Activated CD8-positive, alpha-beta memory T cell treated with anti-CD3 and anti-CD28 coated beads for 1 hour (primary cell): Measurements from ENCODE around the gene ARMC8.

Experiments
- DNase-seq, 2 donors: peaks; one replicate each; pipeline ENCODE4 v3.0.0-alpha.2; 2020; ENCODE audit warnings: low read depth in 1 of 2; ENCODE audit errors: extremely low read depth in 1 of 2

Gene ARMC8

DNA sequence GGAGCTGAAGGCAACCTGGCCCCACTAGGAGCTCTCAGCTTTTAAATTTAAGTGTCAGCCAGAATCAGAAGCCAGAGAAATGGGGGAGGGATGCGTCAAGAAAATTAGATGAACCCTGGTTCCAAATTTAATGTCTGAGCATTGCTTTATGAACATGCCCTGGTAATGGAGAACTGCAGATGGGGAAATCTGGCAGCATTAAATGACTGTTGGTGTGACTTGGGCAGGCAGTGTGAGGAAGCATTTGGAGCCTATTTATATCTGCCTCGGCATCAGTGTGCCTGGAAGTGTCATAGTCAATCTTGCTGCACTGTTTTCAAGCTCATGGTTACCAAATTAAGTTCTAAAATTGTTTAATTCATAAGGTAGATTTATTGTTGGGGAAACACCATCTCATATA is 113.5 kb downstream of the ARMC8 start:
- no peak for DNase-seq

GRCh38 chr3:138303474-138303873 is 116.4 kb downstream of the ARMC8 start:
- no peak for DNase-seq

GRCh38 chr3:138307899-138308298 is 120.8 kb downstream of the ARMC8 start:
- no peak for DNase-seq

DNA sequence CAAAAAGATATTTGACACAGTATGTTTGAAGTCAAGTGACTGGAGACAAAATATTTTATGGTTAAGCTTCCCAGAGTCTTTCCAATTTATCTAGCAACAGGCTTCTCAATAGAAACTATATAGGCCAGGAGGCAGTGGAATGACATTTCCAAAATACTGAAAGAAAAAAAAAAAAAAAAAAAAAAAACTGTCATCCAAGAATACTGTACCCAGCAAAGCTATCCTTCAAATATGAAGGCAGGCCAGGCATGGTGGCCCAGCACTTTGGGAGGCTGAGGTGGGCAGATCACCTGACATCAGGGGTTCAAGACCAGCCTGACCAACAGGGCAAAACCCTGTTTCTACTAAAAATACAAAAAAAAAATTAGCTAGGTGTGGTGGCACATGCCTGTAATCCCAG is 121.7 kb downstream of the ARMC8 start:
- DNase-seq, result no peak

GRCh38 chr3:138310494-138310893 is 123.4 kb downstream of the ARMC8 start:
- DNase-seq, result no peak

GRCh38 chr3:138314751-138315150 is 127.7 kb downstream of the ARMC8 start:
- no peak for DNase-seq

- DNase-seq, result no peak
Observed at GRCh38 chr3:138317687-138318086, 130.6 kb downstream of the ARMC8 start.

GRCh38 chr3:138323971-138324370 is 136.9 kb downstream of the ARMC8 start:
- no peak for DNase-seq

- no peak for DNase-seq
Observed at GRCh38 chr3:138325990-138326389, 138.9 kb downstream of the ARMC8 start.

DNA sequence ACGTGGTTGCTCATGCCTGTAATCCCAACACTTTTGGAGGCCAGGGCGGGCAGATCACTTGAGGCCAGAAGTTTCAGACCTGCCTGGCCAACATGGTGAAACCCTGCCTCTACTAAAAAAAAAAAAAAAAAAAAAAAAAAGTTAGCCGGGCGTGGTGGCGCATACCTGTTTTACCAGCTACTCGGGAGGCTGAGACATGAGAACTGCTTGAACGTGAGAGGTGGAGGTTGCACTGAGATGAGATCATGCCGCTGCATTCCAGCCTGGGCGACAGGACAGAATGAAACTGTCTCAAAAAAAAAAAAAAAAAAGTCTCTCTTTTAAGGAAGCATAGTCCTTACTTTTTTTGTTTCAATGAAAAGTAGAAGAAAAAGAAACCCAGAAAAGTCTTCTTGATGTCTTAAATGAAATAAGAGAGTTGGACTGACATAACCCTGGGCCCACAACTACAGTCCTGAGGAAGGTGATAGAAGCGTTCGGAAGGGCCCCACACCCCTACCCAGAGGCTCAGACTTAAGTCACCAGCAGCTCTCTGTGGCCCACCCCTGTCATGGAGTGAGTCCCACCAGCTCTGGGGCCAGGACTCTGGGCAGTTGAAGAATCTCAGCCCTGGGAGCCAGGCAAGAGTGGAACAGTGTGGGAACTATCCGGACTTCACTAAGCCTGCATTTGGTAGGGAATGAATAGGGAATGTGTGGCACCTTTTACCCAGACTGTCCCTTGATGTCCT is 139.9 kb downstream of the ARMC8 start:
- no peak for DNase-seq

DNA sequence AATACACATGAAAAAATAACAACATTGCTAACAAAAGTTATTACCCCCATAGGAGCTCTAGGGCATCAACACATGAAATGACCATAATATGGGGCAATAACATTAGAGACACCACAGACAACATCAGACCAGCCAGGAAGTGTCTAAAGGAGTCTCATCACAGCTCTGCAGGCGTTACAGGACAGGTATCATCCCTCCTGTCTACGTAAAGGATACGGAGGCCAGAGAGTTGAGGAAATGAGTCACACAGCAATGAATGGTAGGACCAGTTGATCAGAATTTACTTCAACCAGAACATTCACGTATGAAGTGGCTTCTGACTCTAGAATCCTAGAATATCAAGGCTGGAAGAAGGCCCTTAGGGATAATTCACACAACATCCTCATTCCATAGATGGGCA is 140.7 kb downstream of the ARMC8 start:
- no peak for DNase-seq

DNA sequence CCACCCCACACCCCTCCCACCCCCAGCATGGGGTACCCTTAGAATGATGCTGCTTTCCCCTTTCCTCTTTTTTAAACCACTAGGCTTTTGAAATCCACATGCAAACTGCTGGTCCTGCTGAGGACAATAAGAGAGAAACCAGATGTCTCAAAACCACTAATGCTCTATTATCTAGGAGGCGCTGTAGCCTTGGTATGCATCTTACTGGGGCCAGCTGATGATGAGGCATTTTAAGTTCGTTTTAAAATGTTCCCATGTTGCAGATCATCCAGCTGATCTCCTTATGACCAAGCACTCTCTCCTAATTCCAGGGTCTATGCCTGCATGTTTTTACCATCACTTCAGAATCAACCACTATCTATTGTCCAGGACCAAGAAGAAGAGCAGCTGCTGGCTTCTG is 141.2 kb downstream of the ARMC8 start:
- no peak for DNase-seq

DNA sequence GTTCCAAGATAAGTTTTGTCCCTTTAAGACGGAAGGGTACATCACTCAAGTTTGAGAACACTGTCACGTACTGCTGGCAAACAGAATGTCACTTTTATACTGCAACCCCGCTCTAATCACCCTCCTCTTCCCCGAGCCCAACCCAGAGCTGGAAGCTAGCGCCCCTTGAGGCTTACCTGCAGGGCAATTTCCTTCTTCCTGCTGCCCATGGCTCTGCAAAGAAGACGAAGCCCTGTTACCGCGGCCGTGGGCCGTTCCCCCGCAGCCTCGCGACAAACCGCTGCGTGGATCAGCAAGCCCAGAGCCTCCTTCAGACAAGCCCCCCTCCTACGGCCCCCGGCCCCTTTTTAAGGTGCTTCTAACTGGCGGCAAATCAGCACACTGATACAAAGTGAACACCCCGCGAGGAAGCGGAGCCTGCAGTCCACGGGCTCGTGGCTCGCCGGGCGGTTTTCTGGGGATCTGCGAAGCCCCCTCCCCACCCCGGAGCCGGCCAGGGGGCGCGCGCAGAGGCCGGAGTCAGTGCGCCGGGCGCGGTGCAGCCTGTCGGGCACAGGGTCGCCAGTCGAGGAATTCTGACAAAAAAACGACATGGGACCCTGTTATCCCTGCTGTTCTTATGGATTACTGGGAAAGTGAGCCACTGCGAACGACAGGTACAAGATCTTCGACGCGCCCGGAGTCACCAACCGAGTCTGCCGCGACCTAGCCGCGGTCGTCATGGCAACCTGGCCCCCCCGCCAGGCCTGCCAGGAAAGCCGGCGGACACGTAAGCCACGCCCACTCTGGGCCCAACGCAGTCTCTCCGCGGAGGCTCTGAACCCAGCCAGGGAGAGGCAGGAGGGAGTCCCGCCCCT is 142.3 kb downstream of the ARMC8 start, which contains the start of gene NME9:
TSS of gene NME9 (minus strand) at position 725 of the 857 bp plus-strand sequence. CDS start at position 209, 516 bp downstream.
- peak; percentile 81 to 86 for DNase-seq

DNA sequence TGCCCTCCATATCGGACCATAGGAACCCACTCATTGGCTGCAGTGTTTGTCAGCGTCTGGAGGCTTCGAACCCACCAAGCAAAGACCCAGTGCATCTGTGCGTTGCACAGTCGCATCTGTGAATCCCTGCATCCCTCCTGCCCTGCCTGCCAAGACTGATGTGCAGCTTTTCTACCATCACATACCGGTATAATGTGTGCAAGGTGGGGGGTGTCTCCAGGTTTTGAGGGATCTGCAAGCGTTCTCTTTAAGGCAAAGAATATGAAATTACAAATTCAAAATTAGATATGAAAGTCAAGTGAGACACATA is 142.8 kb downstream of the ARMC8 start:
- no peak for DNase-seq

GRCh38 chr3:138331143-138331894 is 144.2 kb downstream of the ARMC8 start:
- DNase-seq, result no peak

DNA sequence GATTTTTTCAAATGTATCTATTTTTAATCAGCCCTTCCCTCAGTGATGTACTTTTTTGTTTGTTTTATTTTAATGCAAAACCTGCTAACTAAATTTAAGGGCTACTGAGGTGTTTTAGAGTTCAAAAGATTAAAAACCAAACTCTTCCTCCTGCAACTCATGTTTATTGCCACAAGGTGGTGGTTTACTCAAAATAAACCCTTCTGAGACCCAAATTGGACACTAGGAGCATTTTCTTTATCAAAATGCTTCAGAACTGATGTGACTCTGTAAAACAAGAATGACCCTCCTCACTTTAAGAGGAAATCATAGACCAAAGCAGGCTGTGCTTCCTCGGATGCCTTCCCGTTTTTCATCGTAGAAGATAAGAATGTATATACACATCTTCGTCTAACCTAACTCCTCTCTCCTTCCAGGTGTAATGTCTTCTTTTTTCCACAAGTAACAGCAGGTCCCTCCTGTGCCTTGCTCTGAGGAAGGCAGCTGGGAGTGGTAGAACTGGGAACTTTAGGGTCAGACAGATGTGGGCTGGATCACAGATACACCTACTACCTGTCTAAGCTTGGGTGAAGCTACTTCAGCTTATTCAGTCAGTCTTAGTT is 145.5 kb downstream of the ARMC8 start:
- no peak for DNase-seq

DNA sequence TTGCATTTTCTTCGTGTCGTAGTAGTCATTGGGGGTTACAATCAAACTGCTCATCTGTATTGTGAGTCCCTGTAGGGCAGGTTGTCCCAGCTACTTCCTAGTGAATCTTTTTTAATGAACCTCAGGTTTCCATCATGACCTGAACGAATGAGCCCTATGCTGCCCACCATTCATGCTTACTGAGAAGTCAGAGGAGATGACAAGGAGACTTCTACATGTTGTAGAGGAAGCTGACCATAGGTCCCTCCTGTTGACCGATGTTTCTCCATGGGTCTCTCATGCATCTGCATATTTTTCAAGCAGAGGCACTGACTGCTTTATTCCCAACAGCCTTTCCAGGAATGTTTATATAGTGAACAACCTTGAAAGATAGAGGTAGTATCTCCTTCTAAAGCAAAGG is 147.5 kb downstream of the ARMC8 start:
- DNase-seq, result no peak

DNA sequence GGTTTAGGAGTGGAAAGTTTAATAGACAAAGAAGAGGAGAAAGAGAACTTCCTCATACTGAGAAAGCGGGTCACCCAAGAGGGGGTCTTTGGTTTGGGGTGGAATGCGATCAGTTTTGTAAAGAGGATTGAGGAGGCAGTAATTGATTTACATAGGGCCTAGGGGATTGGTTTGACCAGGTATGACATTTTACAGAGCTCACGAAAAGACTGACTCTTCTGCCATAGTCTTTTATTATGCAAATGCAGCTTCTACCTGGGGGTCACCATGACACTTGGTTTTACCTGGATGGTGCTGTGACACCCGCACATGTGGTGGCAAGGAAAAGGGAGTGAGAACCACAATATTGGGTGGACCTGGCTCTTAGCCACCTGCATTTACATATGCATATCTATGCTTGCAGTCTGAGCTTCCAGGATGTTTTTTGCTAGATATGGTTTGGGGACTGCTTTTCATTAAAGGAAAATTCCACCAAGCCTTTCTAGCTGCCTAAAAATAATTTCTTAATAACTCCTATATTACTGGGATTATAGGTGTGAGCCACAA is 149.4 kb downstream of the ARMC8 start:
- DNase-seq, result no peak

GRCh38 chr3:138338244-138338643 is 151.1 kb downstream of the ARMC8 start:
- DNase-seq, result no peak

GRCh38 chr3:138338811-138339210 is 151.7 kb downstream of the ARMC8 start:
- no peak for DNase-seq

GRCh38 chr3:138340511-138340910 is 153.4 kb downstream of the ARMC8 start:
- no peak for DNase-seq
